K562 (cell line): ENCODE data around the gene CCDC169.

Experiments
- POLR2A ChIP-seq: fragments of 450-650 bp; conservative IDR thresholded peaks from 2 replicates; pipeline ENCODE4 v1.6.1; 2016
- TF ChIP-seq, protein P1 (sequence below): sonication (generic); formaldehyde crosslinking; IDR thresholded peaks from 2 replicates; pipeline ENCODE4 v1.8.1; 2023; ENCODE audit warnings: mild to moderate bottlenecking, missing genetic modification reagents

DNA sequence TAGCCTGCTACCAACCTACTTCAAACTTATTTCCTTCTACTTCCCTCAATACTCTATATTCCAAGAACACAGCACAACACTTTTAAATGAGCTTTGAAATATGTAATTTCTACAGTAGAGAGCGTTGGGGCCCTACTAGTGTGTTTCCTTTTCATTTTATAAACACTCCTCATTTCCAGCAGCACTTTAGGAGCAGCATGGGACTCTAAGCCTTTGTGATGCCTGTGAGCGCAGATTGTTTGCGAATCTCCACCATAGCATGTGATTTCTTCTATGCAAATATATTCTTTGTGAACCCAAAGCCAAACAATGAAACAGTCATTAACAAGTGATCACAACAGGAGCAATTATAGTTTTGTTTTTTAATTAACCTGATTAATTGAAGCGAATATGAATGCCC lies 86.9 kb downstream of the CCDC169 start:
- TF ChIP-seq, protein P1, sequence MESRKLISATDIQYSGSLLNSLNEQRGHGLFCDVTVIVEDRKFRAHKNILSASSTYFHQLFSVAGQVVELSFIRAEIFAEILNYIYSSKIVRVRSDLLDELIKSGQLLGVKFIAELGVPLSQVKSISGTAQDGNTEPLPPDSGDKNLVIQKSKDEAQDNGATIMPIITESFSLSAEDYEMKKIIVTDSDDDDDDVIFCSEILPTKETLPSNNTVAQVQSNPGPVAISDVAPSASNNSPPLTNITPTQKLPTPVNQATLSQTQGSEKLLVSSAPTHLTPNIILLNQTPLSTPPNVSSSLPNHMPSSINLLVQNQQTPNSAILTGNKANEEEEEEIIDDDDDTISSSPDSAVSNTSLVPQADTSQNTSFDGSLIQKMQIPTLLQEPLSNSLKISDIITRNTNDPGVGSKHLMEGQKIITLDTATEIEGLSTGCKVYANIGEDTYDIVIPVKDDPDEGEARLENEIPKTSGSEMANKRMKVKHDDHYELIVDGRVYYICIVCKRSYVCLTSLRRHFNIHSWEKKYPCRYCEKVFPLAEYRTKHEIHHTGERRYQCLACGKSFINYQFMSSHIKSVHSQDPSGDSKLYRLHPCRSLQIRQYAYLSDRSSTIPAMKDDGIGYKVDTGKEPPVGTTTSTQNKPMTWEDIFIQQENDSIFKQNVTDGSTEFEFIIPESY (CRISPR knock-in tag), result no peak
- TF ChIP-seq POLR2A, result no peak
